MM.1S (cell line): ENCODE measurements around the gene CACNG7.

ENCODE experiments used
- DNase-seq: peaks from one replicate; pipeline ENCODE4 v3.0.0-alpha.2; 2015
- H2AFZ ChIP-seq: fragments of 300-600 bp; sonication (generic); 2 replicates; pipeline ENCODE4 v1.6.0; 2016; ENCODE audit warnings: antibody characterized with exemption, low read length
- H3F3A ChIP-seq: fragments of 300-600 bp; sonication (generic); 2 replicates; pipeline ENCODE4 v1.6.1; 2016; ENCODE audit warnings: mild to moderate bottlenecking, antibody characterized with exemption, low read length, moderate library complexity, mixed read lengths; ENCODE audit not compliant: insufficient read depth
- H3K27ac ChIP-seq: fragments of 300-600 bp; sonication (generic); 2 replicates; pipeline ENCODE4 v1.5.1; 2016; ENCODE audit warnings: mild to moderate bottlenecking, low read length
- H3K27me3 ChIP-seq: fragments of 300-600 bp; sonication (generic); replicated peaks from 2 replicates; pipeline ENCODE4 v1.6.0; 2016; ENCODE audit warnings: low read length; ENCODE audit not compliant: insufficient read depth
- H3K36me3 ChIP-seq: fragments of 300-600 bp; sonication (generic); replicated peaks from 2 replicates; pipeline ENCODE4 v1.6.1; 2016; ENCODE audit warnings: mild to moderate bottlenecking, low read length, mixed read lengths; ENCODE audit not compliant: insufficient read depth
- H3K4me1 ChIP-seq: fragments of 300-600 bp; sonication (generic); 2 replicates; pipeline ENCODE4 v1.6.1; 2016; ENCODE audit warnings: low read length, mixed read lengths
- H3K4me2 ChIP-seq: fragments of 300-600 bp; sonication (generic); 2 replicates; pipeline ENCODE4 v1.6.0; 2016; ENCODE audit warnings: low read depth, low read length
- H3K4me3 ChIP-seq: fragments of 300-600 bp; sonication (generic); 2 replicates; pipeline ENCODE4 v1.5.1; 2016; ENCODE audit warnings: low read length, mixed read lengths
- H3K79me2 ChIP-seq: fragments of 300-600 bp; sonication (generic); 2 replicates; pipeline ENCODE4 v1.6.1; 2016; ENCODE audit warnings: mixed run types, low read length, mixed read lengths
- H3K9ac ChIP-seq: fragments of 300-600 bp; sonication (generic); 2 replicates; pipeline ENCODE4 v1.6.1; 2016; ENCODE audit warnings: low read length, mixed read lengths
- H3K9me2 ChIP-seq: fragments of 300-600 bp; sonication (generic); replicated peaks from 2 replicates; pipeline ENCODE4 v1.6.1; 2016; ENCODE audit warnings: mild to moderate bottlenecking, low read length, mixed read lengths; ENCODE audit not compliant: insufficient read depth
- H3K9me3 ChIP-seq: fragments of 300-600 bp; sonication (generic); replicated peaks from 2 replicates; pipeline ENCODE4 v1.6.1; 2016; ENCODE audit warnings: mild to moderate bottlenecking, low read length, mixed read lengths; ENCODE audit not compliant: insufficient read depth
- H4K20me1 ChIP-seq: fragments of 300-600 bp; sonication (generic); 2 replicates; pipeline ENCODE4 v1.6.1; 2016; ENCODE audit warnings: mild to moderate bottlenecking, low read length, moderate library complexity, mixed read lengths; ENCODE audit not compliant: insufficient read depth
- CTCF ChIP-seq: fragments of 300-600 bp; sonication (generic); IDR thresholded peaks from 2 replicates; pipeline ENCODE4 v1.5.1; 2016; ENCODE audit warnings: antibody characterized with exemption, low read length, mixed read lengths
- EZH2 ChIP-seq: fragments of 300-600 bp; sonication (generic); optimal IDR thresholded peaks from 2 replicates; pipeline ENCODE3; 2017; ENCODE audit warnings: low read depth, mild to moderate bottlenecking, antibody characterized with exemption, low read length, mixed read lengths
- EZH2phosphoT487 ChIP-seq: fragments of 300-600 bp; sonication (generic); IDR thresholded peaks from 2 replicates; pipeline ENCODE4 v1.6.1; 2018; ENCODE audit warnings: antibody characterized with exemption, low read length

Gene CACNG7

GRCh38 chr19:53985863-53986262 lies 76.8 kb downstream of the CACNG7 start:
- no peak for DNase-seq
- H4K20me1 ChIP-seq, result no peaks in the 10 kb centered on the region
- no peak overlapping the region for H3K4me2 ChIP-seq
- no peak for TF ChIP-seq EZH2
- no peak for TF ChIP-seq CTCF
- no peak for TF ChIP-seq EZH2phosphoT487
- no peaks in the 10 kb centered on the region for H3K9me2 ChIP-seq
- no peaks in the 10 kb centered on the region for H3K36me3 ChIP-seq
- no peaks in the 10 kb centered on the region for H3K4me1 ChIP-seq
- H3K27me3 ChIP-seq, result peaks cover 4% of the 10 kb centered on the region; the same call in 1 of the 2 replicates
- no peak overlapping the region for H3K9ac ChIP-seq
- H2AFZ ChIP-seq, result no peak overlapping the region
- H3F3A ChIP-seq, result no peaks in the 10 kb centered on the region
- H3K4me3 ChIP-seq, result no peak overlapping the region
- H3K79me2 ChIP-seq, result no peaks in the 10 kb centered on the region
- no peaks in the 10 kb centered on the region for H3K9me3 ChIP-seq
- no peak overlapping the region for H3K27ac ChIP-seq

GRCh38 chr19:53988981-53989380 lies 79.9 kb downstream of the CACNG7 start:
- Histone ChIP-seq H4K20me1 (no peaks in the 10 kb centered on the region), H3K9ac (no peak overlapping the region), H3K79me2 (no peaks in the 10 kb centered on the region), H3K9me3 (no peaks in the 10 kb centered on the region), H3K9me2 (no peaks in the 10 kb centered on the region), H3K4me1 (no peaks in the 10 kb centered on the region), H3K27me3 (peaks cover 15% of the 10 kb centered on the region), H2AFZ (no peak overlapping the region), H3K4me3 (no peak overlapping the region), H3F3A (no peaks in the 10 kb centered on the region), H3K36me3 (no peaks in the 10 kb centered on the region), H3K4me2 (no peak overlapping the region), H3K27ac (no peak overlapping the region)
- no peak for DNase-seq
- TF ChIP-seq CTCF (no peak), EZH2 (no peak), EZH2phosphoT487 (no peak)

GRCh38 chr19:53989600-53990533 lies 80.8 kb downstream of the CACNG7 start:
- Histone ChIP-seq H3F3A (no peaks in the 10 kb centered on the region), H3K27me3 (peaks cover 15% of the 10 kb centered on the region), H2AFZ (no peak overlapping the region), H3K36me3 (no peaks in the 10 kb centered on the region), H3K27ac (no peak overlapping the region), H3K9ac (no peak overlapping the region), H3K9me3 (no peaks in the 10 kb centered on the region), H3K79me2 (no peaks in the 10 kb centered on the region), H3K9me2 (no peaks in the 10 kb centered on the region), H3K4me2 (no peak overlapping the region), H3K4me3 (no peak overlapping the region), H4K20me1 (no peaks in the 10 kb centered on the region), H3K4me1 (no peaks in the 10 kb centered on the region)
- no peak for DNase-seq
- no peak for TF ChIP-seq EZH2phosphoT487
- TF ChIP-seq CTCF, result no peak
- no peak for TF ChIP-seq EZH2
